GM19468 (cell line): ENCODE data around the gene ASTL.

Experiments used
- ATAC-seq: cut with Tn5 transposase; IDR thresholded peaks from one replicate; pipeline ENCODE4 v1.9.1; 2021; ENCODE audit warnings: mild to moderate bottlenecking, moderate library complexity, moderate number of reproducible peaks; ENCODE audit not compliant: unreplicated experiment; ENCODE audit errors: extremely low read depth

ASTL gene

GRCh38 chr2:96115631-96116423 is 22.5 kb downstream of the ASTL start:
- no peak for ATAC-seq

- no peak for ATAC-seq
Observed at GRCh38 chr2:96114903-96115581, 23.3 kb downstream of the ASTL start.

GRCh38 chr2:96114546-96114902 is 23.8 kb downstream of the ASTL start:
- no peak for ATAC-seq

- no peak for ATAC-seq
Observed at GRCh38 chr2:96113951-96114350, 24.4 kb downstream of the ASTL start.

GRCh38 chr2:96113367-96113677 is 25.0 kb downstream of the ASTL start:
- ATAC-seq, result no peak

GRCh38 chr2:96112501-96113366 is 25.6 kb downstream of the ASTL start:
- no peak for ATAC-seq

GRCh38 chr2:96111823-96112500 is 26.3 kb downstream of the ASTL start:
- ATAC-seq, result no peak

- no peak for ATAC-seq
Observed at GRCh38 chr2:96111257-96111640, 27.1 kb downstream of the ASTL start.

GRCh38 chr2:96110621-96111256 is 27.6 kb downstream of the ASTL start:
- no peak for ATAC-seq

- no peak for ATAC-seq
Observed at GRCh38 chr2:96109931-96110511, 28.3 kb downstream of the ASTL start.

GRCh38 chr2:96109361-96109680 is 29.0 kb downstream of the ASTL start:
- ATAC-seq, result no peak

- ATAC-seq, result no peak
Observed at GRCh38 chr2:96108541-96109360, 29.6 kb downstream of the ASTL start.

GRCh38 chr2:96108151-96108540 is 30.2 kb downstream of the ASTL start:
- no peak for ATAC-seq

GRCh38 chr2:96107708-96108065 is 30.6 kb downstream of the ASTL start:
- no peak for ATAC-seq

GRCh38 chr2:96106991-96107707 is 31.2 kb downstream of the ASTL start:
- ATAC-seq, result no peak

GRCh38 chr2:96105994-96106715 is 32.1 kb downstream of the ASTL start:
- no peak for ATAC-seq

- no peak for ATAC-seq
Observed at GRCh38 chr2:96105152-96105915, 33.0 kb downstream of the ASTL start.
